ENCODE data around the gene TCF7L1.
"Not testable (repeated sequence)": the region's sequence is repeated elsewhere in the genome, so short reads cannot be mapped to it uniquely, and the experiment has no call there.

TCF7L1 gene

GRCh38 chr2:85325466-85325811 is 192.2 kb downstream of the TCF7L1 start:
- Histone ChIP-seq H3K36me3 (peaks cover 39 to 53% (median 44%) of the 10 kb centered on the region in 3 donors), H3K9me3 (no peaks in the 10 kb centered on the region), H3K27ac (no peak overlapping the region), H3K4me3 (peak overlapping the region; percentile 82 to 87), H3K27me3 (no peaks in the 10 kb centered on the region), H3K4me1 (peaks cover 0 to 67% (median 41%) of the 10 kb centered on the region in 4 donors)
- intact Hi-C loops (cut with DNase I; ENCODE audit: low total_unique reads), result loop anchor here (10.0 kb wide), 1 partner anchor 239 kb away; the partner anchor contains the start of gene GGCX
- TF ChIP-seq, protein P1, sequence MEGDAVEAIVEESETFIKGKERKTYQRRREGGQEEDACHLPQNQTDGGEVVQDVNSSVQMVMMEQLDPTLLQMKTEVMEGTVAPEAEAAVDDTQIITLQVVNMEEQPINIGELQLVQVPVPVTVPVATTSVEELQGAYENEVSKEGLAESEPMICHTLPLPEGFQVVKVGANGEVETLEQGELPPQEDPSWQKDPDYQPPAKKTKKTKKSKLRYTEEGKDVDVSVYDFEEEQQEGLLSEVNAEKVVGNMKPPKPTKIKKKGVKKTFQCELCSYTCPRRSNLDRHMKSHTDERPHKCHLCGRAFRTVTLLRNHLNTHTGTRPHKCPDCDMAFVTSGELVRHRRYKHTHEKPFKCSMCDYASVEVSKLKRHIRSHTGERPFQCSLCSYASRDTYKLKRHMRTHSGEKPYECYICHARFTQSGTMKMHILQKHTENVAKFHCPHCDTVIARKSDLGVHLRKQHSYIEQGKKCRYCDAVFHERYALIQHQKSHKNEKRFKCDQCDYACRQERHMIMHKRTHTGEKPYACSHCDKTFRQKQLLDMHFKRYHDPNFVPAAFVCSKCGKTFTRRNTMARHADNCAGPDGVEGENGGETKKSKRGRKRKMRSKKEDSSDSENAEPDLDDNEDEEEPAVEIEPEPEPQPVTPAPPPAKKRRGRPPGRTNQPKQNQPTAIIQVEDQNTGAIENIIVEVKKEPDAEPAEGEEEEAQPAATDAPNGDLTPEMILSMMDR (IDR thresholded peaks at IDR 0.05), result no peak
- DNase-seq, result no peak

- Histone ChIP-seq H3K9me3 (no peaks in the 10 kb centered on the region), H3K4me1 (peaks cover 0 to 64% (median 41%) of the 10 kb centered on the region in 4 donors), H3K36me3 (peaks cover 32 to 41% (median 33%) of the 10 kb centered on the region in 3 donors), H3K27ac (peak overlapping the region; percentile 88 to 96), H3K4me3 (peak overlapping the region; percentile 82 to 87), H3K27me3 (no peaks in the 10 kb centered on the region)
- peak in 1 of 2 donors; percentile 46 for DNase-seq
- TF ChIP-seq, protein P1 (IDR thresholded peaks at IDR 0.05), result no peak
- intact Hi-C loops (cut with DNase I; ENCODE audit: low total_unique reads), result loop anchor here (10.0 kb wide), 1 partner anchor 238 kb away; the partner anchor contains the start of gene GGCX
These were observed 193.4 kb downstream of the TCF7L1 start for GRCh38 chr2:85326406-85327159.

DNA sequence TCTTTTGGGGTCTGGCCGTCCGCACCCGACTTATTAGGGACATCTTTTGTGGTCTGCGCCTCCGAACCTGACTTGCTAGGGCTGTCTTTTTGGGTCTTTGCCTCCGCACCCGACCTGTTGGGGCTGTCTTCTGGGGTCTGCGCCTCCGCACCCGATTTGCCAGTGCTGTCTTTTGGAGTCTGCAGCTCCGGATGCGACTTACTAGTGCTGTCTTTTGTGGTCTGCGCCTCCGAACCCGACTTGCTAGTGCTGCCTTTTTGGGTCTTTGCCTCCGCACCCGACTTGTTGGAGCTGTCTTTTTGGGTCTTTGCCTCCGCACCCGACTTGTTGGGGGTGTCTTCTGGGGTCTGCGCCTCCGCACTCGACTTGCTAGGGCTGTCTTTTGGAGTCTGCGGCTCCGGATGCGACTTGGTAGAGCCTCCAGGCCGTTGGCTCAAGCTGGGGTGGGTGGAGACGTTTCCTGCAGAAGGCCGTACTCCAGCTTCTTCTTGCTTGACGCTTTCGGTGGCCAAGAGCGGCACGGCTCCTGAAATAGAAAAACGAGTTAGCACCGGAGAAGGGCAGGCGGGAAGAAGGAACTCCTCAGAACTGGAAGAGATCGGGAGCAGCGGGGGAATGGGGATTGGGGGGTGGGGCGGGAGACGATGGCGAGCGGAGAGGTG is 194.1 kb downstream of the TCF7L1 start:
- DNase-seq, result peak; percentile 55 to 73
- H3K4me3 ChIP-seq, result peak overlapping the region; percentile 82 to 87
- no peaks in the 10 kb centered on the region for H3K9me3 ChIP-seq
- TF ChIP-seq, protein P1 (IDR thresholded peaks at IDR 0.05), result no peak
- peak overlapping the region; percentile 88 to 96 for H3K27ac ChIP-seq
- peaks cover 25 to 34% (median 26%) of the 10 kb centered on the region in 3 donors for H3K36me3 ChIP-seq
- peaks cover 0 to 57% (median 38%) of the 10 kb centered on the region in 4 donors for H3K4me1 ChIP-seq
- intact Hi-C loops (cut with DNase I; ENCODE audit: low total_unique reads), result loop anchor here (10.0 kb wide), 1 partner anchor 238 kb away; the partner anchor contains the start of gene GGCX
- no peaks in the 10 kb centered on the region for H3K27me3 ChIP-seq

DNA sequence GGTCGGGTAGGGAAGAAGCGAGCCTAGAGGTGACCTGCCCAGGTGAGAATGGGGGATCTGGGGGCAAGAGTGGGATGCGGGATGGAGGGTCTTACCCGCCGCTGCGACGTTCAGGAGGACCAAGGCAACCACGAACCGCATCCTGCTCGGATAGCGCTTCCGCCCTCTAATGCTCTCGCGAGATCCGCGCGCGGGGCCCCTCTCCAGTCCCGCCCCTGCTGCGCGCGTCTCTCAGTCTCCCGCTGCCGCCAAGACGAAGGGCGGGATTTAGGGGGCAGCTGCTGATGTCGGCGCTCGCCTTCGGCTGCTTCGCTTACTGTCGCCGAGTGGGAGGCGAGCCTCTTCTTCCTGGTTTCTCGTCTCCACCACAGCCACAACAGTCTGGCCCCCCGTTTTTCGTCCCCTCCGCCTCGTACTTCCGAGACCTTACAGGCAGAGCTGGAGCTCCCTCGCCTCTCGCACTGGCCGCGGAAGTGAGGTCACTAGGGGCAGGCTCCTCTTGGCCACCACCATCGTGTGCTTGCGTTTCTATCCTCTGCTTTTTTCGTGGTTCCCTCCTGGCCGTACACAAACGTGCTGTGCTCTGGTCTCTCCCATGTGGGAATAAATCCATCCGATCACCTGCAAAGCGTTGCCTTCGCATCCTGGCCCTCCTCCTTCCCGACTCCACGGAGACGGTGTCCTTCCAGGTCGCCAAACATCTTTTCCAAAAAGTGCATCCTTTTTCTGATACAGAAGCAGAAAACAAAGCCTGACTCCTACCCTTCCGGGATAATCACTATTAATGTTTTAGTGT is 194.8 kb downstream of the TCF7L1 start, which contains the start of gene TGOLN2:
TGOLN2 (minus strand) TSS at position 168 of the 796 bp plus-strand sequence; CDS start at position 141, 27 bp downstream.
- intact Hi-C loops (cut with DNase I; ENCODE audit: low total_unique reads), result loop anchor here (1.0 to 10.0 kb wide), 2 partner anchors 26 to 237 kb away; partner anchors contain the start of genes ELMOD3, GGCX and RETSAT
- H3K27me3 ChIP-seq, result no peaks in the 10 kb centered on the region
- H3K36me3 ChIP-seq, result peaks cover 18 to 27% (median 18%) of the 10 kb centered on the region in 3 donors
- DNase-seq, result peak; percentile 92 to 95
- peak within 1 kb of the TSS; percentile 82 to 87 for H3K4me3 ChIP-seq
- TF ChIP-seq, protein P1 (IDR thresholded peaks at IDR 0.05), result no peak
- H3K4me1 ChIP-seq, result peaks cover 0 to 51% (median 31%) of the 10 kb centered on the region in 4 donors
- H3K9me3 ChIP-seq, result no peaks in the 10 kb centered on the region
- H3K27ac ChIP-seq, result peak within 1 kb of the TSS; percentile 88 to 96

DNA sequence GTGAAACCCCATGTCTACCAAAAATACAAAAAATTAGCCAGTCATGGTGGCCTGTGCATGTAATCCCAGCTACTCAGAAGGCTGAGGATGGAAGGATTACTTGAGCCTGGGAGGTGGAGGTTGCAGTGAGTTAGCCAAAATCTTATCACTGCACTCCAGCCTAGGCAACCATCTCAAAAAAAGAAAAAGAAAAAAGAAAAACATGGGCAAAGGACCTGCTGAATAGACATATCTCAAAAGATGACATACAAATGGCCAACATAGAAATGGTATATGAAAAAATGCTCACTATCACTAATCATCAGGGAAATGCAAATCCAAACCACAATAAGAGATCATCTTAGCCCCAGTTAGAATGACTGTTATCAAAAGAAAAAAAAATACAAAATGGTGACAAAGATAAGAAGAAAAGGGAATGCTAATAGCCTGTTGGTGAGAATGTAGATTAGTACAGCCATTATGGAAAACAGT is 196.0 kb downstream of the TCF7L1 start:
- Histone ChIP-seq H3K36me3 (peaks cover 6 to 15% (median 6%) of the 10 kb centered on the region in 3 donors), H3K27ac (no peak overlapping the region), H3K9me3 (no peaks in the 10 kb centered on the region), H3K27me3 (no peaks in the 10 kb centered on the region), H3K4me3 (no peak overlapping the region), H3K4me1 (peaks cover 0 to 39% (median 24%) of the 10 kb centered on the region in 4 donors)
- intact Hi-C loops (cut with DNase I; ENCODE audit: low total_unique reads), result loop anchor here (10.0 kb wide), 1 partner anchor 236 kb away; the partner anchor contains the start of gene GGCX
- TF ChIP-seq, protein P1 (IDR thresholded peaks at IDR 0.05), result no peak
- no peak for DNase-seq

DNA sequence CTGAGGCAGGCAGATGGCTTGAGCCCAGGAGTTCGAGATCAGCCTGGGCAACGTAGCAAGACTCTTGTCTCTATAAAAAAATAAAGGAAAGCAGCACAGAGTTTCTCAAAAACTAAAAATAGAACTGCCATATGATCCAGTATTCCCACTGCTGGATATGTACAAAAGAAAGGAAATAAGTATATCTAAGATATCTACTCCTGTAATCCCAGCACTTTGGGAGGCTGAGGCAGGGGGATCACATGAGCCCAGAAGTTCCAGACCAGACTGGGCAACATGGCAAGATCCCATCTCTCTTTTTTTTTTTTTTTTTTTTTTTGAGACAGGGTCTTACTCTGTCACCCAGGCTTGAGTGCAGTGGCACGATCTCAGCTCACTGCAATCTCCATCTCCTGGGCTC is 196.5 kb downstream of the TCF7L1 start:
- not testable (repeated sequence) for H3K9me3 ChIP-seq, H3K27ac ChIP-seq, H3K27me3 ChIP-seq, H3K36me3 ChIP-seq, H3K4me3 ChIP-seq, DNase-seq
- intact Hi-C loops (cut with DNase I; ENCODE audit: low total_unique reads), result loop anchor here (10.0 kb wide), 1 partner anchor 235 kb away; the partner anchor contains the start of gene GGCX
- peaks cover 0 to 34% (median 22%) of the 10 kb centered on the region in 4 donors for H3K4me1 ChIP-seq

Measured in tibial artery (tissue), 4 donors.